Hepatocyte (in vitro differentiated cells): ENCODE results near the gene IPO7. TPM values are rescaled to one million over a fixed set of nuclear protein-coding genes. Genes with fewer than 3 reads are reported as not detected.

ENCODE experiments used
- DNase-seq: peaks from one replicate; pipeline ENCODE4 v3.0.0-alpha.2; 2016; ENCODE audit warnings: low spot score
- H2AFZ ChIP-seq: fragments of 200-600 bp; sonication (generic); 2 replicates; pipeline ENCODE4 v1.6.0; 2016; ENCODE audit warnings: antibody characterized with exemption, mild to moderate bottlenecking
- H3K27ac ChIP-seq: fragments of 200-600 bp; sonication (generic); 2 replicates; pipeline ENCODE4 v1.5.1; 2016; ENCODE audit warnings: mild to moderate bottlenecking
- H3K27me3 ChIP-seq: fragments of 200-600 bp; sonication (generic); 2 replicates; pipeline ENCODE4 v1.6.1; 2016
- H3K36me3 ChIP-seq: fragments of 200-600 bp; sonication (generic); replicated peaks from 2 replicates; pipeline ENCODE4 v1.5.1; 2016; ENCODE audit warnings: low read depth; ENCODE audit not compliant: insufficient read depth
- H3K4me1 ChIP-seq: fragments of 200-600 bp; sonication (generic); 2 replicates; pipeline ENCODE4 v1.5.1; 2016; ENCODE audit warnings: mild to moderate bottlenecking, moderate library complexity; ENCODE audit not compliant: insufficient read depth
- H3K4me2 ChIP-seq: fragments of 200-600 bp; sonication (generic); 2 replicates; pipeline ENCODE4 v1.6.0; 2016
- H3K4me3 ChIP-seq: fragments of 200-600 bp; sonication (generic); 2 replicates; pipeline ENCODE4 v1.5.1; 2016; ENCODE audit warnings: mild to moderate bottlenecking
- H3K79me2 ChIP-seq: fragments of 200-600 bp; sonication (generic); 2 replicates; pipeline ENCODE4 v1.6.0; 2017; ENCODE audit warnings: mild to moderate bottlenecking
- H3K9me2 ChIP-seq: fragments of 200-600 bp; sonication (generic); replicated peaks from 2 replicates; pipeline ENCODE4 v1.6.0; 2017; ENCODE audit warnings: mild to moderate bottlenecking; ENCODE audit not compliant: insufficient read depth
- H3K9me3 ChIP-seq: fragments of 200-600 bp; sonication (generic); 2 replicates; pipeline ENCODE4 v1.5.1; 2016; ENCODE audit warnings: low read depth, mild to moderate bottlenecking
- H4K20me1 ChIP-seq: fragments of 200-600 bp; sonication (generic); 2 replicates; pipeline ENCODE4 v1.6.0; 2016; ENCODE audit warnings: mild to moderate bottlenecking; ENCODE audit not compliant: insufficient read depth, poor library complexity, severe bottlenecking
- CTCF ChIP-seq: fragments of 200-600 bp; sonication (generic); IDR thresholded peaks from 2 replicates; pipeline ENCODE4 v1.5.1; 2016; ENCODE audit warnings: antibody characterized with exemption, mild to moderate bottlenecking; ENCODE audit not compliant: poor library complexity
- EZH2 ChIP-seq: fragments of 200-600 bp; sonication (generic); IDR thresholded peaks from 2 replicates; pipeline ENCODE4 v1.6.1; 2016; ENCODE audit warnings: antibody characterized with exemption, mild to moderate bottlenecking, borderline replicate concordance
- EZH2phosphoT487 ChIP-seq: fragments of 200-600 bp; sonication (generic); IDR thresholded peaks from one replicate; pipeline ENCODE4 v1.6.1; 2018; ENCODE audit warnings: antibody characterized with exemption, mild to moderate bottlenecking, low read depth, moderate library complexity; ENCODE audit not compliant: unreplicated experiment, severe bottlenecking
- WGBS: methylation state at CpG from one replicate; pipeline ENCODE4 v1.1.6; 2016; ENCODE audit warnings: low lambda C conversion rate; ENCODE audit errors: missing lambda C conversion rate; 5-methylcytosine and 5-hydroxymethylcytosine counted together
- polyA plus RNA-seq: library from polyadenylated mRNA; unstranded; fragments of >200 nt; fragmentation: Nextera tagmentation; extraction: Ambion mirVana; gene quantifications from 2 replicates; pipeline ENCODE4 v1.2.1, GENCODE V29; 2016
- total RNA-seq: library from RNA; depleted of rRNA; stranded (reverse); fragments of >200 nt; gene quantifications from 2 replicates; pipeline ENCODE4 v1.2.3, GENCODE V29; 2014

IPO7 gene
- total and polyA plus RNA-seq, 2 experiments from 2014 or later, result 6.4 to 92.7 TPM

- WGBS, result 89% methylated on average over 2 of the region's 2 CpGs
These were observed 95.4 kb downstream of the IPO7 start for GRCh38 chr11:9479899-9480298.

GRCh38 chr11:9489080-9489765 lies 104.8 kb downstream of the IPO7 start:
- Histone ChIP-seq H3K27ac (no peak overlapping the region), H3K36me3 (no peaks in the 10 kb centered on the region), H3K4me3 (no peak overlapping the region), H3K27me3 (no peaks in the 10 kb centered on the region), H3K9me3 (no peaks in the 10 kb centered on the region), H3K79me2 (no peaks in the 10 kb centered on the region), H4K20me1 (no peaks in the 10 kb centered on the region), H2AFZ (no peak overlapping the region), H3K9me2 (no peaks in the 10 kb centered on the region), H3K4me2 (no peak overlapping the region), H3K4me1 (no peaks in the 10 kb centered on the region)
- WGBS, result 89% methylated on average over 3 of the region's 3 CpGs
- TF ChIP-seq EZH2phosphoT487 (no peak), CTCF (no peak), EZH2 (no peak)
- no peak for DNase-seq

More at GRCh38 chr11:9479899-9480298, 95.4 kb downstream of the IPO7 start:
- H3K9me3 ChIP-seq, result no peaks in the 10 kb centered on the region
- peaks cover 3% of the 10 kb centered on the region for H3K36me3 ChIP-seq
- no peak overlapping the region for H3K4me3 ChIP-seq
- no peak overlapping the region for H3K27ac ChIP-seq
- H2AFZ ChIP-seq, result no peak overlapping the region
- no peaks in the 10 kb centered on the region for H4K20me1 ChIP-seq
- no peaks in the 10 kb centered on the region for H3K9me2 ChIP-seq
- no peaks in the 10 kb centered on the region for H3K79me2 ChIP-seq
- no peak for TF ChIP-seq CTCF
- no peak for TF ChIP-seq EZH2
- TF ChIP-seq EZH2phosphoT487, result no peak
- no peak overlapping the region for H3K4me2 ChIP-seq
- H3K27me3 ChIP-seq, result no peaks in the 10 kb centered on the region
- no peak for DNase-seq
- H3K4me1 ChIP-seq, result no peaks in the 10 kb centered on the region

GRCh38 chr11:9490376-9490775 lies 105.9 kb downstream of the IPO7 start:
- 99% methylated on average over 3 of the region's 3 CpGs for WGBS
- no peaks in the 10 kb centered on the region for H3K4me1 ChIP-seq
- no peaks in the 10 kb centered on the region for H3K9me3 ChIP-seq
- no peak overlapping the region for H2AFZ ChIP-seq
- TF ChIP-seq EZH2phosphoT487 (no peak), CTCF (no peak), EZH2 (no peak)
- no peak overlapping the region for H3K4me3 ChIP-seq
- H3K27me3 ChIP-seq, result no peaks in the 10 kb centered on the region
- H4K20me1 ChIP-seq, result no peaks in the 10 kb centered on the region
- H3K79me2 ChIP-seq, result no peaks in the 10 kb centered on the region
- no peaks in the 10 kb centered on the region for H3K36me3 ChIP-seq
- H3K4me2 ChIP-seq, result no peak overlapping the region
- H3K9me2 ChIP-seq, result no peaks in the 10 kb centered on the region
- H3K27ac ChIP-seq, result no peak overlapping the region
- DNase-seq, result no peak
